ENCODE measurements around the gene MAPRE2. TPM values are rescaled to one million over a fixed set of nuclear protein-coding genes. Genes with fewer than 3 reads are reported as not detected.

The MAPRE2 gene
- total and polyA plus RNA-seq, 2 of the 13 experiments (the other 11 are each of a cell fraction or from before 2014, with no cell fraction given) = 34.5 to 67.9 TPM

DNA sequence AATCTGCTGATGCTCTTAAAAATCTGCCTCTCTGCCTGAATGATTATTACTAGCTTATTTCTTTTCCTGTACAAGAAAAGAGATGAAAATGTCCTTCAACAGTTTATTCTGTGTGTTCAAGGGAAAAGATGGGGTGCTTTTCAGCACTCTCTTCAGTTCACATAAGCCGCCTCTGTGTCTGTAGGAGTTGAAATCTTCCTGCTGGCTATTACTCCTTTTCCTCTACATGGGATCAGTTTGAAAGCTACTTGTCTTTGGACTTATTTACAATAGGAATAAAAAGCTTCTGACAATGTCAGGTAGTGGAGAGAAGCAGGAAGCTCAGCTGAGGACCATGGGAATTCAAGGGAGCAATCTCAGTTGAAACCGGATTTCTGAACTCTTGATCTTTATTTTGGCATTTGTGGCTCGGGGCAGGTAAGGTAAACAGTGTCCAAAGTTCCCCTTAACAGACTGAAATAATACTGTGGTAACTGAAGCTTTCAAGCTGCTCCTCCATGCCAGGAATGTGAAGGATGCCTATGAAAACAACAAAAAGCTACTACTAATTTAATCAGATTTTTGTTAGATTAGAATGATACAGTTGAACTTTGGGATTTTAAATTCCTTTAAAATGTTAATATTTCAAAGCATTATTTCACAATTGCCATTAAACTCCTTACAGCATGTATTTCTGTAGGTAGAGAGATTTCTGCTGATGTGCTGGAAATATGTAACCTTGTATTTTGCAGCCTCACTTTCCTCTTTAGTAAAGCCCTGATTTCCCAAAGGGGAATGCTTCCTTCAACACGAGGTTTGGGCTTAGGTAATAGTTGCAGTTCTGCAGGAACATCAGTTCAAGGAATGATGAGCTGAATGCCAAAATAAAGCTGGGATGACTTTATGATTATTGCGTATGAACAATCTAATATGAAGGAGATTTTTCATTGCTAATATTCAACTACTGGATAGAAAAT lies 43.6 kb downstream of the MAPRE2 start (continued):
- peak; percentile 48; the same call in 1 of the 2 replicates for TF ChIP-seq ZNF800 (CRISPR knock-in tag; IDR thresholded peaks at IDR 0.05)
- no peak for TF ChIP-seq POLR2G (IDR thresholded peaks at IDR 0.05; ENCODE audit: low read depth, low read length)
- TF ChIP-seq ZNF333 (CRISPR knock-in tag; IDR thresholded peaks at IDR 0.05; ENCODE audit: borderline replicate concordance) = no peak
- no peak for TF ChIP-seq KDM2A (CRISPR knock-in tag; IDR thresholded peaks at IDR 0.05; ENCODE audit: borderline replicate concordance, low read depth)
- TF ChIP-seq KLF12 (CRISPR knock-in tag; IDR thresholded peaks at IDR 0.05; ENCODE audit: borderline replicate concordance) = no peak
- TF ChIP-seq, protein P1, sequence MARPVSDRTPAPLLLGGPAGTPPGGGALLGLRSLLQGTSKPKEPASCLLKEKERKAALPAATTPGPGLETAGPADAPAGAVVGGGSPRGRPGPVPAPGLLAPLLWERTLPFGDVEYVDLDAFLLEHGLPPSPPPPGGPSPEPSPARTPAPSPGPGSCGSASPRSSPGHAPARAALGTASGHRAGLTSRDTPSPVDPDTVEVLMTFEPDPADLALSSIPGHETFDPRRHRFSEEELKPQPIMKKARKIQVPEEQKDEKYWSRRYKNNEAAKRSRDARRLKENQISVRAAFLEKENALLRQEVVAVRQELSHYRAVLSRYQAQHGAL (CRISPR knock-in tag; IDR thresholded peaks at IDR 0.05; ENCODE audit: not compliant biosample characterization) = no peak
- no peak for TF ChIP-seq SRF (IDR thresholded peaks at IDR 0.05; ENCODE audit: low read depth, low read length)
- TF ChIP-seq CBX5 (CRISPR knock-in tag; IDR thresholded peaks at IDR 0.05; ENCODE audit: borderline replicate concordance) = no peak
- no peak for TF ChIP-seq ZNF160 (CRISPR knock-in tag; IDR thresholded peaks at IDR 0.05)
- TF ChIP-seq ZFP62 (CRISPR knock-in tag; IDR thresholded peaks at IDR 0.05) = no peak
- TF ChIP-seq ZNF672 (CRISPR knock-in tag; IDR thresholded peaks at IDR 0.05) = no peak
- no peak for TF ChIP-seq TEAD2 (CRISPR knock-in tag; IDR thresholded peaks at IDR 0.05)
- TF ChIP-seq SYNCRIP (IDR thresholded peaks at IDR 0.05; ENCODE audit: insufficient read depth, low read depth, low read length) = no peak
- TF ChIP-seq, protein P2, sequence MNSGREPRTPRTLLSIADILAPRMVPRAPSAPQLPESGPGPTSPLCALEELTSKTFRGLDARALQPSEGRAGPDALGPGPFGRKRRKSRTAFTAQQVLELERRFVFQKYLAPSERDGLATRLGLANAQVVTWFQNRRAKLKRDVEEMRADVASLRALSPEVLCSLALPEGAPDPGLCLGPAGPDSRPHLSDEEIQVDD (CRISPR knock-in tag; IDR thresholded peaks at IDR 0.05; ENCODE audit: borderline replicate concordance) = no peak
- peak; percentile 58; the same call in 1 of the 2 replicates for TF ChIP-seq HMG20B (CRISPR knock-in tag; conservative IDR thresholded peaks at IDR 0.05)
- peak; percentile 67 for TF ChIP-seq ELF1 (CRISPR knock-in tag; IDR thresholded peaks at IDR 0.05)
- no peak for TF ChIP-seq ZNF562 (CRISPR knock-in tag; IDR thresholded peaks at IDR 0.05; ENCODE audit: borderline replicate concordance)
- no peak for TF ChIP-seq ZBTB44 (CRISPR knock-in tag; IDR thresholded peaks at IDR 0.05)
- TF ChIP-seq NFKB2 (CRISPR knock-in tag; IDR thresholded peaks at IDR 0.05; ENCODE audit: borderline replicate concordance) = no peak
- TF ChIP-seq, protein P3, sequence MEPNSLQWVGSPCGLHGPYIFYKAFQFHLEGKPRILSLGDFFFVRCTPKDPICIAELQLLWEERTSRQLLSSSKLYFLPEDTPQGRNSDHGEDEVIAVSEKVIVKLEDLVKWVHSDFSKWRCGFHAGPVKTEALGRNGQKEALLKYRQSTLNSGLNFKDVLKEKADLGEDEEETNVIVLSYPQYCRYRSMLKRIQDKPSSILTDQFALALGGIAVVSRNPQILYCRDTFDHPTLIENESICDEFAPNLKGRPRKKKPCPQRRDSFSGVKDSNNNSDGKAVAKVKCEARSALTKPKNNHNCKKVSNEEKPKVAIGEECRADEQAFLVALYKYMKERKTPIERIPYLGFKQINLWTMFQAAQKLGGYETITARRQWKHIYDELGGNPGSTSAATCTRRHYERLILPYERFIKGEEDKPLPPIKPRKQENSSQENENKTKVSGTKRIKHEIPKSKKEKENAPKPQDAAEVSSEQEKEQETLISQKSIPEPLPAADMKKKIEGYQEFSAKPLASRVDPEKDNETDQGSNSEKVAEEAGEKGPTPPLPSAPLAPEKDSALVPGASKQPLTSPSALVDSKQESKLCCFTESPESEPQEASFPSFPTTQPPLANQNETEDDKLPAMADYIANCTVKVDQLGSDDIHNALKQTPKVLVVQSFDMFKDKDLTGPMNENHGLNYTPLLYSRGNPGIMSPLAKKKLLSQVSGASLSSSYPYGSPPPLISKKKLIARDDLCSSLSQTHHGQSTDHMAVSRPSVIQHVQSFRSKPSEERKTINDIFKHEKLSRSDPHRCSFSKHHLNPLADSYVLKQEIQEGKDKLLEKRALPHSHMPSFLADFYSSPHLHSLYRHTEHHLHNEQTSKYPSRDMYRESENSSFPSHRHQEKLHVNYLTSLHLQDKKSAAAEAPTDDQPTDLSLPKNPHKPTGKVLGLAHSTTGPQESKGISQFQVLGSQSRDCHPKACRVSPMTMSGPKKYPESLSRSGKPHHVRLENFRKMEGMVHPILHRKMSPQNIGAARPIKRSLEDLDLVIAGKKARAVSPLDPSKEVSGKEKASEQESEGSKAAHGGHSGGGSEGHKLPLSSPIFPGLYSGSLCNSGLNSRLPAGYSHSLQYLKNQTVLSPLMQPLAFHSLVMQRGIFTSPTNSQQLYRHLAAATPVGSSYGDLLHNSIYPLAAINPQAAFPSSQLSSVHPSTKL (CRISPR knock-in tag; IDR thresholded peaks at IDR 0.05) = peak; percentile 94
- TF ChIP-seq ZBTB21 (CRISPR knock-in tag; IDR thresholded peaks at IDR 0.05) = no peak

Data from HepG2 (cell line).